ENCODE data around the gene LMBR1.

LMBR1 gene

GRCh38 chr7:156731651-156732050, 161.3 kb downstream of the LMBR1 start:
- Histone ChIP-seq H3K36me3 (peaks cover 35 to 38% (median 38%) of the 10 kb centered on the region in 3 donors), H3K9me3 (peaks cover 0 to 9% (median 2%) of the 10 kb centered on the region in 3 donors)

GRCh38 chr7:156725936-156726335, 167.0 kb downstream of the LMBR1 start:
- no peak overlapping the region for H3K27ac ChIP-seq
- H3K36me3 ChIP-seq, result peaks cover 0 to 6% (median 0%) of the 10 kb centered on the region in 3 donors
- no peak for TF ChIP-seq CTCF (IDR thresholded peaks at IDR 0.05)
- intact Hi-C loops (cut with DNase I; ENCODE audit: low total_unique reads), result no loop called here
- H3K4me1 ChIP-seq, result no peaks in the 10 kb centered on the region
- H3K4me3 ChIP-seq, result no peak overlapping the region
- H3K27me3 ChIP-seq, result no peaks in the 10 kb centered on the region
- no peaks in the 10 kb centered on the region for H3K9me3 ChIP-seq
- no peak for DNase-seq

More at GRCh38 chr7:156731651-156732050, 161.3 kb downstream of the LMBR1 start:
- Histone ChIP-seq H3K4me3 (no peak overlapping the region), H3K27ac (no peak overlapping the region), H3K27me3 (no peaks in the 10 kb centered on the region), H3K4me1 (no peaks in the 10 kb centered on the region)
- no peak for DNase-seq
- intact Hi-C loops (cut with DNase I; ENCODE audit: low total_unique reads), result no loop called here
- no peak for TF ChIP-seq CTCF (IDR thresholded peaks at IDR 0.05)

GRCh38 chr7:156725073-156725472, 167.9 kb downstream of the LMBR1 start:
- no peaks in the 10 kb centered on the region for H3K4me1 ChIP-seq
- H3K36me3 ChIP-seq, result peaks cover 0 to 6% (median 0%) of the 10 kb centered on the region in 3 donors
- DNase-seq, result no peak
- H3K27ac ChIP-seq, result no peak overlapping the region
- no peak overlapping the region for H3K4me3 ChIP-seq
- no peaks in the 10 kb centered on the region for H3K9me3 ChIP-seq
- H3K27me3 ChIP-seq, result no peaks in the 10 kb centered on the region
- intact Hi-C loops (cut with DNase I; ENCODE audit: low total_unique reads), result no loop called here
- no peak for TF ChIP-seq CTCF (IDR thresholded peaks at IDR 0.05)

- H3K27ac ChIP-seq, result no peak overlapping the region
- no peak for TF ChIP-seq CTCF (IDR thresholded peaks at IDR 0.05)
- H3K4me3 ChIP-seq, result no peak overlapping the region
- H3K4me1 ChIP-seq, result no peaks in the 10 kb centered on the region
- H3K36me3 ChIP-seq, result peaks cover 9 to 15% (median 10%) of the 10 kb centered on the region in 3 donors
- no peaks in the 10 kb centered on the region for H3K27me3 ChIP-seq
- no peaks in the 10 kb centered on the region for H3K9me3 ChIP-seq
- DNase-seq, result no peak
- intact Hi-C loops (cut with DNase I; ENCODE audit: low total_unique reads), result no loop called here
Measured at GRCh38 chr7:156722043-156722826, 170.7 kb downstream of the LMBR1 start.

- TF ChIP-seq CTCF (IDR thresholded peaks at IDR 0.05), result no peak
Measured at GRCh38 chr7:156703773-156704482, 189.1 kb downstream of the LMBR1 start.

More at GRCh38 chr7:156703773-156704482, 189.1 kb downstream of the LMBR1 start:
- Histone ChIP-seq H3K4me1 (no peaks in the 10 kb centered on the region), H3K27ac (no peak overlapping the region), H3K36me3 (peaks cover 11 to 19% (median 11%) of the 10 kb centered on the region in 3 donors), H3K9me3 (peaks cover 0 to 16% (median 9%) of the 10 kb centered on the region in 3 donors), H3K27me3 (no peaks in the 10 kb centered on the region), H3K4me3 (no peak overlapping the region)
- intact Hi-C loops (cut with DNase I; ENCODE audit: low total_unique reads), result no loop called here
- no peak for DNase-seq
